ENCODE results near the gene TMTC2.

- TF ChIP-seq, protein P1, sequence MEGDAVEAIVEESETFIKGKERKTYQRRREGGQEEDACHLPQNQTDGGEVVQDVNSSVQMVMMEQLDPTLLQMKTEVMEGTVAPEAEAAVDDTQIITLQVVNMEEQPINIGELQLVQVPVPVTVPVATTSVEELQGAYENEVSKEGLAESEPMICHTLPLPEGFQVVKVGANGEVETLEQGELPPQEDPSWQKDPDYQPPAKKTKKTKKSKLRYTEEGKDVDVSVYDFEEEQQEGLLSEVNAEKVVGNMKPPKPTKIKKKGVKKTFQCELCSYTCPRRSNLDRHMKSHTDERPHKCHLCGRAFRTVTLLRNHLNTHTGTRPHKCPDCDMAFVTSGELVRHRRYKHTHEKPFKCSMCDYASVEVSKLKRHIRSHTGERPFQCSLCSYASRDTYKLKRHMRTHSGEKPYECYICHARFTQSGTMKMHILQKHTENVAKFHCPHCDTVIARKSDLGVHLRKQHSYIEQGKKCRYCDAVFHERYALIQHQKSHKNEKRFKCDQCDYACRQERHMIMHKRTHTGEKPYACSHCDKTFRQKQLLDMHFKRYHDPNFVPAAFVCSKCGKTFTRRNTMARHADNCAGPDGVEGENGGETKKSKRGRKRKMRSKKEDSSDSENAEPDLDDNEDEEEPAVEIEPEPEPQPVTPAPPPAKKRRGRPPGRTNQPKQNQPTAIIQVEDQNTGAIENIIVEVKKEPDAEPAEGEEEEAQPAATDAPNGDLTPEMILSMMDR (IDR thresholded peaks at IDR 0.05): no peak
- no peak for TF ChIP-seq POLR2A (IDR thresholded peaks at IDR 0.05)
These were observed 261.8 kb downstream of the TMTC2 start for GRCh38 chr12:82948491-82948890.

All from testis (tissue), 2 donors.